Measurements from ENCODE around the gene TMTC1. TPM values are rescaled to one million over a fixed set of nuclear protein-coding genes. Genes with fewer than 3 reads are reported as not detected.
A peak's percentile ranks its signal among the peaks of the same experiment; 100 is the strongest.

Gene TMTC1
- total RNA-seq, 6 experiments from 2014 or later = not detected

- TF ChIP-seq CTCF (IDR thresholded peaks at IDR 0.05) = no peak
- peak; percentile 1 for DNase-seq
- no peak overlapping the region for H3K4me3 Mint-ChIP-seq
- no peak overlapping the region for H3K27ac Mint-ChIP-seq
- no peaks in the 10 kb centered on the region for H3K27me3 Mint-ChIP-seq (ENCODE audit: insufficient read depth)
- no peaks in the 10 kb centered on the region for H3K9me3 Mint-ChIP-seq
- H3K4me1 Mint-ChIP-seq (ENCODE audit: low read depth) = no peaks in the 10 kb centered on the region
- H3K36me3 Mint-ChIP-seq (ENCODE audit: low read depth) = no peaks in the 10 kb centered on the region
Measured at GRCh38 chr12:29521951-29522350, 261.8 kb downstream of the TMTC1 start.

- H3K36me3 Mint-ChIP-seq (ENCODE audit: low read depth) = no peaks in the 10 kb centered on the region
- peak; percentile 41 for DNase-seq
- no peaks in the 10 kb centered on the region for H3K9me3 Mint-ChIP-seq
- no peak overlapping the region for H3K4me3 Mint-ChIP-seq
- peak; percentile 86 for TF ChIP-seq CTCF (IDR thresholded peaks at IDR 0.05)
- H3K27ac Mint-ChIP-seq = no peak overlapping the region
- H3K4me1 Mint-ChIP-seq (ENCODE audit: low read depth) = peaks cover 8% of the 10 kb centered on the region
- no peaks in the 10 kb centered on the region for H3K27me3 Mint-ChIP-seq (ENCODE audit: insufficient read depth)
Measured at GRCh38 chr12:29519585-29520182, 264.1 kb downstream of the TMTC1 start.

DNA sequence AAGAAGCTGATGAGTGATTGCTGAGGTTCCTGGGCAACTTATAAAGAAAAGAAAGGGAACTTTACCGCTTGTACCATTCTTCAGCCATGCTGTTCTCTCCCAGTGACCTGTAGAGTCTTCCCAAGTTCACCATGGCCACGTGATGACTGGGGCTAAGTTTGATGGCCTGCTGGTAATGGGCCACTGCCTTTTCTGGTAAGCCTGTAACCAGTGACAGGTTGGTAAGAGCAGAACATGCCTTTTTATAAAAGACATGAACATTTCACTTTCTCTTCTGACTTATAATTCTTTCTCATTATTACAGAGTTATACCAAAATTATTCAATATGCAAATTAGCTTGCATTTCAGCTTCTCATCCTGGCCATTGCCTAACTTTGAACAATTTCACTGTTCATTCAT is 265.3 kb downstream of the TMTC1 start:
- Mint-ChIP-seq H3K9me3 (no peaks in the 10 kb centered on the region), H3K27me3 (ENCODE audit: insufficient read depth) (no peaks in the 10 kb centered on the region), H3K27ac (no peak overlapping the region), H3K4me1 (ENCODE audit: low read depth) (peaks cover 8% of the 10 kb centered on the region), H3K4me3 (no peak overlapping the region), H3K36me3 (ENCODE audit: low read depth) (no peaks in the 10 kb centered on the region)
- TF ChIP-seq CTCF (IDR thresholded peaks at IDR 0.05) = no peak
- no peak for DNase-seq

GRCh38 chr12:29517264-29517663 is 266.5 kb downstream of the TMTC1 start:
- Mint-ChIP-seq H3K36me3 (ENCODE audit: low read depth) (no peaks in the 10 kb centered on the region), H3K9me3 (no peaks in the 10 kb centered on the region), H3K27ac (no peak overlapping the region), H3K4me3 (no peak overlapping the region), H3K27me3 (ENCODE audit: insufficient read depth) (no peaks in the 10 kb centered on the region), H3K4me1 (ENCODE audit: low read depth) (peaks cover 8% of the 10 kb centered on the region)
- no peak for TF ChIP-seq CTCF (IDR thresholded peaks at IDR 0.05)
- DNase-seq = no peak

DNA sequence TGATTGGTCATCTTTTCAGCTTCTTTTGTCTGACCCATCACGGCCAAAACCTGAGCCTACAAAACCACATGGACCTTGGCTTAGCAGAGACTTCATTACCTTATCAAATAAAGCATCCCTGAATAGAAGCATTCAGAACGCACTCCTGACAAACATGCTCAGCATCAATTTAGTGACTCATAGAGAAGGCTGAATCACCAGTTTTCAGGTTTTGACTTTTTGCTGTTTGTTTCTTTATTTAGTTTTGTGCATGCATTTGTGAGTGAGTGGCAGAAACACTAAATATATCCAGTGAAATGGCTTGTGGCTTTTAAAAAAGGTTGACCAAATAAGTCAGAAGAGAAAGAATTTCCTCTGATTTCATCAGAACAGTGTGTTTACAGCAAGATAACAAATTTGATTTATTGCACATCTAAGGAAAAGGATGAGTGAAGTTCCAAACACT is 267.3 kb downstream of the TMTC1 start:
- Mint-ChIP-seq H3K4me1 (ENCODE audit: low read depth) (peaks cover 8% of the 10 kb centered on the region), H3K27me3 (ENCODE audit: insufficient read depth) (no peaks in the 10 kb centered on the region), H3K4me3 (no peak overlapping the region), H3K9me3 (no peaks in the 10 kb centered on the region), H3K27ac (no peak overlapping the region), H3K36me3 (ENCODE audit: low read depth) (no peaks in the 10 kb centered on the region)
- no peak for TF ChIP-seq CTCF (IDR thresholded peaks at IDR 0.05)
- DNase-seq = peak; percentile 56

Data from HFFc6 (cell line).